GM19023 (cell line): Measurements from ENCODE around the gene BIRC7.

Experiments used
- ATAC-seq: cut with Tn5 transposase; IDR thresholded peaks from one replicate; pipeline ENCODE4 v1.9.1; 2021; ENCODE audit warnings: mild to moderate bottlenecking, moderate library complexity; ENCODE audit not compliant: unreplicated experiment

The BIRC7 gene

DNA sequence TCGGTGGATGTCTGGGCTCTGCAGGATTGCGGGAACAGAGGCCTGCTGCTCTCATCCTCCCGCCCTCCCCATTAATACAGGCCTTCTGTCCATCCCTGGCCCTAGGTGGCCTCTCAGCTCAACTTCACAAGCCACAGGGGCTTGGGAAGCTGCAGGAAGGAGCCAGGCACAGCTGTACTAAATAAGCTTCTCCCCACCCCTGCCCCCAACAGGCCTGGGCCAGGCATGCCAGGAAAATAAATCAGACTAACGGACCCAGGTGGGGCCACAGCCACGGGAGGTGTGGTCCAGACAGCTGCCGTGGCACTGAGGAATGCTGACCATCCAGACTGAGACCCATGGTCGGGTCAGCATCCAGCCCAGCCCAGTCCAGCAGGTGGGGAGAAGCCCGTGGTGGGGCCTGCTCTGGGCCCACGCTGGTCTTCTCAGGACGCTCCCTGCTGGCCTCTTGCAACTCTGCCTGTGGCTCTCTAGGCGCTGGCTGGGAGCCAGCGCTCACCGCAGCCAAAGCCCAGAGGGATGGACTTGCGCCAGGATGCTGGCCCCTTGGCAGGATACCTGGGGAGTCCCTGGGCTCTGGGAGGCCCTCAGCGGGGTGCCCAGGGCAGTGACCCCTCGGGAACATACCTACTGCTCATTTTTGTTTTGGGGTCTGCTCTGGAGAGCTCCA is 11.2 kb upstream of the BIRC7 start:
- no peak for ATAC-seq

DNA sequence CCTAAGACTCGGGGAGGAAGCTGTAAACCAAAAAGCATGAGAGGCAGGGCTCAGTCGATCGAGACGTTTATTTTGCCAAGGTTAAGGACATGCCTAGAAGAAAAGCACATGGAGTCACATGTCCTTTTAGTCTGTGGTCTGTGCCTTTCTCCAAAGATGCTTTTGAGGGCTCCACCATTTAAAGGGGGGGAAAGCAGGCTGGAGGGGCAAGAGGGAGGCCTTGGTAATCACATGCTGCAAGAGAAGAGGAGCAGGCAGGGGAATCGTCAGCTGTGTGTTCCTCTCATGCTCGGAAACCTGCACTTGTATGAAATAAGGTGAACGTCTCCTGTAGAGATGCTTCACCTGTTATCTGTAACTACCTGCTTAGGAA is 10.6 kb upstream of the BIRC7 start:
- no peak for ATAC-seq

DNA sequence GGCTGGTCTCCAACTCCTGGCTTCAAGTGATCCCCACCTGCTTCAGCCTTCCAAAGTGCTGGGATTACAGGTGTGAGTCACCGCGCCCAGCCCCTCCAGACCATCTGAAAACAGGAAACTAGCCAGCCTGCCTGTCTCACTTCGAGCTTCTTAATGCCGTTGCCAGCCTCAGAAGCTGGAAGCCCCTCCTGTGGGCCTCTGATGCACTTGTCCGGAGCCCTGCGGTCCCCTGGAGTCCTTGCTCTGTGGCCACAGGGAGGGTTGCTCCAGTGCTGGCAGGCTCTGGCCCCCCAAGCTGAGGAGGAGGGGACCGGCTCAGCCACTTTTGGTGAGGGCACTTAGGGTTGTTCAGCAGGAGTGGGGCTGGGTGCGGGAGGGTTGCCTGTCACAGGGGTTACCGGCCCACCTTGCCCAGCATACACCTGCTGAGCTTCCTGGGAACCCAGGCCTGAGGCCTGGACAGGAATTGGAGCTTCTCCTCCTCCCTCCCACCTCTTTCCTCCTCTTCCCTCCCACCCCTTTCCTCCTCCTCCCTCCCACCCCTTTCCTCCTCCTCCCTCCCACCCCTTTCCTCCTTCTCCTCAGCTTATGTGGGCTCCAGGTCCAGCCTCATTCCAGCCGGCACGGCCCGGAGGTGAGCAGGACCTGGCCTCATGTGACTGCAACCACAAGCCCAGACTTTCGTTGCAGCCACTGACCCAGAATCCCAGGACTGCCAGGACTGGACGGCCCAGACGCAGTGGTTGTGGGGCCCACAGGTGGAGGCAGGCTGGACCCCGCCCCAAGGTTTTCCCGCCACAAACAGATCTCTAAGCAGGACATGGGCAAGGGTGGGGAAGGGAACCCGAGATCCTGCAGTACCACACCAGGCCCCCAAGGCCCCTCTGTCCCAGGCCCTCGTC is 9.4 kb upstream of the BIRC7 start:
- no peak for ATAC-seq

DNA sequence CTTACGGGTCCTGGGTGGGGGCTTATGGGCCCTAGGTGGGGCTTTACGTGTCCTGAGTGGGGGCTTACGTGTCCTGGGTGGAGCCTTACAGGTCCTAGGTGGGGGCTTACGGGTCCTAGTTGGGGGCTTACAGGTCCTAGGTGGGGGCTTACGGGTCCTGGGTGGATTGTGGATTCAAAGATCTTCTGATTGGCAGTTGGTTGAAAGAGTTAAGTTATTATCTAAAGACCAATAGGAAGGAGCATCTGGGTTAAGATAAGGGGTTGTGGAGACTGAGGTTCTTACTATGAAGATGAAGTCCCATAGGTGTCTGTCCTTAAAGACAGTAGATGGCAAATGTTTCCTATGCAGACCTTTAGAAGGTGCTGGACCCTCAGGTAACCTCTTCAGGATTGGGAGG is 8.4 kb upstream of the BIRC7 start:
- ATAC-seq = no peak

DNA sequence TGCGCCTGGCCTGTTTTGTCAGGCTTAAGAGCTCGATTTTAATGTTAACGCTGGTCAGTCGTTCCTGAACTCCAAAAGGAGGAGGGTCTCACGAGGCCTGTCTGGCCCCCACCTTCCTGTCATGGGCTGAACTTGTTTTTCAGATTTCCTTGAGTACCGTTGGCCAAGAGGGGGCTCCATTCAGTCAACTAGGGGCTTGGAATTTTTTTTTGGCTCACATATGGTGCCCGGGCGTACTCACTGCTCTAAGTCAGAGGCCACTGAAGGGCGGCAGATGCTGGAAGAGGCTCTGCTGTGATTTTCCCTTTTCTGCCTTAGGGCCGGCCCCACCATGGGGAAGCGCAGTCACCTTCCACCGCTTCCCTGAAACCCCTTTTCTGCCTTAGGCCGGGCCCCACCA is 6.9 kb upstream of the BIRC7 start:
- no peak for ATAC-seq

DNA sequence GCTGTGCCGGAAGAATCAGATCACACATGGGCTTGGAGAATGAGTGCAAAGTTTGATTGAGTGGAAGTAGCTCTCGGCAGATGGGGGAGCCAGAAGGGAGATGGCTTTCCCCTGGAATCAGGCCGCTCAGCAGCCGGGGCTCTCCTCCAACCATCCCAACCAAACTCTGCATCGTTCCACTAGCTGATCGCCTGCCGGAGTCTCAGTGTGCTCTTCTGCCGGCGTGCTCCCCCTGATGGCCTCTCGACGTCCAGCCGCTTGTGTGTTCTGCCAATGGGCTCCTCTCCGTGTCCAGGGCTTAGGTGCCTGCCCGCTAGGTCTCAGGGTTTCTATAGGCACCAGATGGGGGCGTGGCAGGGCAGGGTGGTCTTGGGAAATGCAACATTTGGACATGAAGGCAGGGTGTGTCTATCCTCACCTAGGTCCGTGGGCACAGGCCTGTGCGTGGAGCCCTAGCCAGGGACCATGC is 4.9 kb upstream of the BIRC7 start:
- ATAC-seq = no peak

DNA sequence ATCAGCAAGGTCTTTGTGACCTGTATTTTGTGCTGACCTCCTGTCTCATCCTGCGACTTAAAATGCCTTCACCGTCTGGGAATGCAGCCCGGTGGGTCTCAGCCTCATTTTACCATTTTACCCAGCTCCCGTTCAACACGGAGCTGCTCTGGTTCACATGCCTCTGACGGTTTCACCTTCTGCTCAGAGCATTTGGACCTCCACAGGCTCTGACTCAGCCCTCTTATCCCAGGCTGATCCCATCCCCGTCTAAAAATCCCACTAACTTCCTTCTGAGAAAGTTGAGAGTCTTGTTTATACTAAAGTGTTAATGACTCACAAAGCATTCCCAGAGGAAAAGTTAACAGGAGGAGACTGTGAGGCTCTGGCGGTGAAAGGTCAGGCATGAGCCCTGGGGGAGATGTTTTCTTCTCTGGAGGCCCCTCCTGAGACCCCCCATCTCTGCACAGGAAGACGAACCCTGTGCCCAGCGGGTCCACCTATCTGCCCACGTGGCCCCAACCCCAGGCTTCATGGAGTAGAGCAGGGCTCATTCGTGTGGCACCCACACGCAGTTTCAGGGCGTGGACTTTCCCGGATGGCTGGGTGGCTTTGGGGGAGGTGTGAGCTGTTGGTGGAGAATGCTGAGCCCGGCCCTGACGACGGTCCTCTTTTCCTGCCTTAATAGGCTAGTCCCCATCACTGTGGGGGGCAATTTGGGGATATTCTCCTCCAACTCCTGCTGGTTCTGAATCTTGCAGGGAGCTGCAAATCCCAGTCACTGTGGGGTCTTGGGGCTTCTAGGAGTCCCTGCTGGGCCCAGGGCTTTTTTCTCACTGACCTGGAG is 3.3 kb upstream of the BIRC7 start:
- ATAC-seq = no peak

DNA sequence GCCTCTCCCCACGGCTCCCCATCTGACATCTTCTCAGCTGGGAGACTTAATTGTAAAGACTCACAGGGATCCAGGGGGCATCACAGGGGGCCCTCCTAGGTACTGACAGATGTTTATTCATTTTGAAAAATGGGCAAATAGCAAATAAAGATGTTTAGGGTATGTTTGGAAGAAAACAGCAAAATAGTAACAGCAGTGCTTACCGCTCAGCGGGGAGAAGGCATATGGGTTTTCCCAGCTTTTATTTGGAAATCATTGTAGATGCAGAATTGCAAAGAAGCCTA is 2.7 kb upstream of the BIRC7 start:
- no peak for ATAC-seq

DNA sequence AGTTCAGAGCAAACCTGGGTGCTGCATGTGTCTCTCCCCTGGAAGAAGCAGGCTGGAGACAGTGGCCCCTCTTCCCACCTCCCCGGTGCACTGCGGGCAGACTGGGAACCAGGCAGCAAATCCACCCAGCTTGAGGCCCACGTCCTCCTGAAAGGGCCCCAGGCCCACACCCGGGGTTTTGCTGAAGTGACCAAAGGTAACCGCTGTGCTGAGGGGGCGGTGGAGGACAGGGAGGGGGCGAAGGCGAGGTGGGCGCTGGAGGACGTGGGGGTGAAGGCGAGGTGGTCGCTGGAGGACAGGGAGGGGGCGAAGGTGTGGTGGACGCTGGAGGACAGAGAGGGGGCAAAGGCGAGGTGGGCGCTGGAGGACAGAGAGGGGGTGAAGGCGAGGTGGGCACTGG is 1.8 kb upstream of the BIRC7 start:
- no peak for ATAC-seq

DNA sequence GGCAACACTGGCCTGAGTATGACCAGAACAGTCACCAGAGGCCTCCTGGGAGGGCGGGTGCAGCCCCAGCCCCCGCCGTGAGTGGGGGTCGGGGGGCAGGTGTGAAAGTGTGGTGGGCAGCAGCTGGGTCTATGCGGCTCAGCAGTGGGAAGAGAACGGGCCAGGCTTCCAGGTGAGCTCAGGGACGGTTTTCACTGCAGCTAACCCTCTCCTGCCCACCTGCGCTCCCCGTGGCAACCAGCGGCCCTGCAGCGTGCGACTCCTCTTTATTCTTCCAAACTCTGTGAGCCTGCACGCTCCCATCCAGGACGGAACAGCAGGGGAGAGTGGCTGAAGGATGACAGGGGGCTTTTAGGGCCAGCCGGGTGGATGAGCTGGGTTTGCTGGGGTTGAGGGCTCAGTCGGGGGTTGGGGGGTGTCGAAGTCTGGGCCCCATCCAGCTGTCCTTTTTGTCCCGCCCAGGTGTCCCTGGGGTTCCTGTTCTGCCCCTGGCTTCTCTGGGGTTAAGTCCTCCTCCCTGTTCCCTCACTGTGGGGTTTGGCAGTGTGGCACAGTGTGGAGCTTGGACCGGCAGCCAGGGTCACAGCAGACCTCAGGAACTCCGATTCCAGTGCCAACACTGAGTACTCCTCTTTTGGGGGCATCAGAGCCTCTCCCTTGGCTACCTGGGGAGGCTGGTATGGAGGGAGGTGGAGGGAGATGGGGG is 859 bp upstream of the BIRC7 start:
- ATAC-seq = no peak

DNA sequence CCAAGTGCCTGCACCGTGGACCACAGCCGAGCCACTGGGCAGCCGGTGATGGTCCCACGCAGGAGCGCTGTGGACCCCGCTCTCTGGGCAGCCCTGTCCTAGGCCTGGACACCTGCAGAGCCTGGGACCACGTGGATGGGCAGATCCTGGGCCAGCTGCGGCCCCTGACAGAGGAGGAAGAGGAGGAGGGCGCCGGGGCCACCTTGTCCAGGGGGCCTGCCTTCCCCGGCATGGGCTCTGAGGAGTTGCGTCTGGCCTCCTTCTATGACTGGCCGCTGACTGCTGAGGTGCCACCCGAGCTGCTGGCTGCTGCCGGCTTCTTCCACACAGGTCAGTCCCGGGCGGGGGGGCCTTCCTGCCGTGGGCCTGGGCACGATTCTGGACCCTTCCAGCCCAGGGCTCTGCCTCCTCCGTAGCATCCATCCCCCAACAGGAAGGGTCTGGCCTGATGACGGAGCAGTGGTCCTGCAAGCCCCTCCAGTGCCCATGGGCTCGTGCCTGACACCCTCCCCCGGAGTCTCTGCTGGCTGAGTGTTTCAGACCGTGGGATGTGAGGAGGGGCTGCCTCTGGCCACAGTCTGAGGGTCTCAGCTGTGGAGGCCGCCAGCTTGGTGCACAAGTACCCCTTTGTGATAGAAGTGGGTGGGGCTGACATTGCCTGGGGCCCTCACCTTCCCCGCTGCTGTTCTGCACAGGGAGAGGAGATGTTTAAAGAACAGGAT is 572 bp downstream of the BIRC7 start:
- no peak for ATAC-seq

DNA sequence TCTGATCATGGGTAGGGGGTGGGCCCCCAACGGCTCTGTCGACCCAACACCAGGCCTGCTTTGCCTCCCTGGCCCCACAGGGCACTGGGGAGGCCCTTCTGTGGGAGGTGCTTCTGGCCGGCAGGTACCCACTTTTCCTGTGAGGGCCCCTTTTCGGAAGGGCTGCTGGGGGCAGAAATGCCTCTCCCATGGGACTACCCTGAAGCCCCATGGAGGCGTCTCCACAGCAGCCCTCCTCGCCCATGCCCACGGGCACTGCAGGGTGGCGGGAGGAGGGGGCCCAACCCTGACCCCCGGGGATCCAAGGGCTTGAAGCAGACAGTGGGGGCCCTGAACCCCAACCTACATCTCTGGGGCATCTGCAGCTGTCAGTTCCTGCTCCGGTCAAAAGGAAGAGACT is 2.3 kb downstream of the BIRC7 start:
- no peak for ATAC-seq

DNA sequence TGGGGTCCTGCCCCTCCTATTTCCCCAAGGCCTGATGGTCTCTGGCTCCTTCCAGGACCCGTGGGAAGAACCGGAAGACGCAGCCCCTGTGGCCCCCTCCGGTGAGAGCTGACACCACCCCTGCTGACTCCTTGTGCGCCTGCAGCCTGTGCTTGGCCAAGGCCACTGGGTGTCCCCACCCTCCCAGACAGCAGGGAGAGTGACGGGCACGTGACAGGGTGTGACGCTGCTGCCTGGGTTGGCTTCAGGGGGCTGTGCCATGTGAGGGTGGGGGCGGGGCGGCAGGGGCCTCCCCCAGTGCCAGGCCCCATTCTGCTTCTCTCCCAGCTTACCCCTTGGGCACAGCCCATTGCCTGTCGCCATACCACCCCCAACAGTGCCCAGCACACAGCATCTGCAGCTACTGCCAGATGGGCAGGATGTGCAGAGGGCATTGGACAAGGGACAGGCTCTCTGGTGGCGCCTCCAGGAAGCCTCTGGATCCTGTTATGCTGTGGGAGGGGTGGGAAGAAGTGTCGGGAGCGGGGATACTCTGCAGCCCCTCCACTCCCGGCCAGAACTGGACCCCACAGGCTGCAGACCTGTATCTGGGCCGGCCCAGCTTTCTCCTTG is 2.9 kb downstream of the BIRC7 start:
- ATAC-seq = no peak

DNA sequence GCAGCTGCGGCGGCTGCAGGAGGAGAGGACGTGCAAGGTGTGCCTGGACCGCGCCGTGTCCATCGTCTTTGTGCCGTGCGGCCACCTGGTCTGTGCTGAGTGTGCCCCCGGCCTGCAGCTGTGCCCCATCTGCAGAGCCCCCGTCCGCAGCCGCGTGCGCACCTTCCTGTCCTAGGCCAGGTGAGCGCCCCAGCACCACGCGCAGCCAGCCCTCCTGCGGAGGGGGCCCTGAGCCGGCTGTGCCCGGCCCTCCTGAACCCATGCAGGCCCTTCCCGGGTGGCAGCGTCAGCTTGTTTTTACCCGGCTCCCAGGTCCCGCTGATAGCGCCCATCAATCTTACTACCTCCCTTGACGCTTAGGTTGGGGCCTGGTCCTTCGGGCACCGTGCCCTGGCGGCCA is 3.7 kb downstream of the BIRC7 start:
- no peak for ATAC-seq

DNA sequence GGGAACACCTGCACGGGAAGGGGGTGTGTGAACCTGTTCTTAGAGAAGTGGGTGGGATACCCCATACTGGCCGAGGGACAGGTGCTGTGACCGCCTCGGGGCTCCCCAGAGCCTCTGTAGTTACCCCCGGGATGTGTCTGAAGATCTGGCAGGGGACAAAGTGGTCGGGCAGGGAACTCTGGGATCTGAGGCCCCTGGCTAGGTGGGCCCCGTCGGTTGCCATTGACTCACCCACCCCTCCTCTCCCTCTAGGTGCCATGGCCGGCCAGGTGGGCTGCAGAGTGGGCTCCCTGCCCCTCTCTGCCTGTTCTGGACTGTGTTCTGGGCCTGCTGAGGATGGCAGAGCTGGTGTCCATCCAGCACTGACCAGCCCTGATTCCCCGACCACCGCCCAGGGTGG is 4.3 kb downstream of the BIRC7 start:
- ATAC-seq = no peak

DNA sequence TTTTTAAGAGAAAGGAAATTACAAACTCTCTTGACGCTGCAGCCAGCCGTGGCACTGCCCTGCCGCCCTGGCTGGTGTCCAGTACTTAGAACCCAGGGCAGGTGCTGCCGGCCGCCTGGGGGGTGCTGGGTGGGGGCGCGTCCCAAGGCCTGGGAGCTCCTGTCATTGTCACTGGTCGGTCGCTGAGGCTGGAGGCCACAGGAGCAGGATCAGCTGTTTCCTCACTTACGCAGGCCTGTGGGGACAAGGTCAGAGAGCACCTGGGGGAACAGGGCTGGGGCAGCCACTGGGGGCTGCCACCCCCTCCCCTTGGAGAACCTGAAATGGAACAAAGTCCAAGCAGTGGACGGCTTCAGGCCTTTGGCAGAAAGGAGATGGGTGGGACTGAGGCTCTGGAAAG is 5.6 kb downstream of the BIRC7 start:
- no peak for ATAC-seq

DNA sequence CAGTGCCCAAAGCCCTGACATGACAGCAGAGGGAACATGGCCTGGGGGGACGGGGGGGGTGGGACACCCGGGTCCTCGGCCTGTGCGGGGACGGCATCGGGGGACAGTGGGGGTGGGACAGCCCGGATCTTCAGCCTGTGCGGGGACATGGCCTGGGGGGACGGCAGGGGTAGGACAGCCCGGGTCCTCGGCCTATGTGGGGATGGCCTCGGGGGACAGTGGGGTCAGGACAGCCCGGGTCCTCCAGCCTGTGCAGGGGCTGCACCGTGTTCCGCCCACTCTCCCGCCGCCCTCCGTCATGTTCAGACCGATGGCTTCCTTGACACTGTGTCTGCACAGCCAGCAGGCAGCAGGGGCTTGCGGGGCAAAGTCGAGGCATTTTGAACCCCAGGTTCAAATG is 7.0 kb downstream of the BIRC7 start:
- ATAC-seq = no peak

DNA sequence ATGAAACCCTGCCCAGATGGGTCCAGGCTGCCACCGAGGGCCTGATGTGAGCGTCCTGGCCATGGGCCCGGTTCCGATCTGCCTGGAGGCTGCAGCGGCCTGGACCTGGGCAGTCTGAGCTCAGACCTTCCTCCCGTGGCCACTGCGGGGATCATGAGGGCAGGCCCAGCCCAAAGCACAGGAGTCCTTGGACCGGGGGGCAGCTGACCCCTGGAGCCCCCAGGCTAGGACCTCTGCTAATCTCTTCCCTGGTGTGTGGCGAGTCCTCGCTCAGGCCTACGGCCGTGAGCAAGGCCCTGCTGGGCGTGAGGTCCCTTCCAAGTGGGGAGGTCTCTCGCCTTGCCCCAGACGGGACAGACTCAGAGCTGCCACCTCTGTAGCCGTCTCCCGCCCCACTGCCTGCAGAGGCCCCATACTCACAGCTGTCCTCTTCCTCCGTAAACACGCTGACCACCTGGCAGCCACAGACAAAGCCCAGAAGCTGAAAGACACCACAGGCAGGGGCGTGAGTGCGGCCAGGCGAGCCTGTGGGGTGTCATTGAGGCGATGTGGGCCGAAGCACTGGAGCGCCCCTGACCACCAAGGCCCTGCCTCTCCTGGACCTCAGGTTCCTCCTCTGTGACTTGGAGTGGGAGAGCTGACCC is 8.0 kb downstream of the BIRC7 start:
- no peak for ATAC-seq

DNA sequence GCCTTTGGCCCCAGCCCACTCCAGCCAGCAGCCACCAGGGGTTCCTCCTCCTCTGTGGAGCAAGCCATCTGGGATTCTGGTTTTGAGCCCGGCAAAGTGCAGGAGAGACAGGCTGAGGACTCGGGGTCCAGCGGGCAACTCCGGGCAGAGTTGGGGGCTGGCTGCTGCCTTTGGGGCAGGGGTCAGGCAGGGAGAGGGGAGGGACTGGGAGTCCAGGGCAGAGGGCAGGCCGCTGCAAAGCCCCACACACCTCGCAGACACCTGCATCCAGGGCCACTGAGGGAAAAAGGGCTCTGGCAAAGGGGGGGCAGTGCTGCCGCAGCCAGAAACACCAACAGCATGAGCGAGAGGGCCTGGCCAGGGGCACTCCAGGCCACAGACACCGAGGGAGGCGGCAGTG is 8.8 kb downstream of the BIRC7 start:
- ATAC-seq = no peak
